HG03066 (cell line): Measurements from ENCODE around the gene PRDM10.
"Not testable (repeated sequence)": the region's sequence is repeated elsewhere in the genome, so short reads cannot be mapped to it uniquely, and the experiment has no call there.

Experiments
- ATAC-seq: cut with Tn5 transposase; IDR thresholded peaks from one replicate; pipeline ENCODE4 v1.9.1; 2021; ENCODE audit warnings: low read depth; ENCODE audit not compliant: unreplicated experiment

PRDM10 gene

GRCh38 chr11:129979046-129979605, 23.5 kb downstream of the PRDM10 start:
- ATAC-seq, result no peak

GRCh38 chr11:129978447-129978846, 24.2 kb downstream of the PRDM10 start:
- ATAC-seq, result no peak

- no peak for ATAC-seq
Measured at GRCh38 chr11:129976328-129976727, 26.3 kb downstream of the PRDM10 start.

- ATAC-seq, result no peak
Measured at GRCh38 chr11:129975543-129975942, 27.1 kb downstream of the PRDM10 start.

GRCh38 chr11:129974672-129975071, 28.0 kb downstream of the PRDM10 start:
- ATAC-seq, result no peak

- ATAC-seq, result no peak
Measured at GRCh38 chr11:129974237-129974636, 28.4 kb downstream of the PRDM10 start.

GRCh38 chr11:129973809-129974208, 28.8 kb downstream of the PRDM10 start:
- no peak for ATAC-seq

- ATAC-seq, result peak; percentile 90
Measured at GRCh38 chr11:129973068-129973467, 29.6 kb downstream of the PRDM10 start.

- no peak for ATAC-seq
Measured at GRCh38 chr11:129972611-129973010, 30.0 kb downstream of the PRDM10 start.

- ATAC-seq, result not testable (repeated sequence)
Measured at GRCh38 chr11:129971856-129972255, 30.8 kb downstream of the PRDM10 start.

GRCh38 chr11:129969920-129970319, 32.7 kb downstream of the PRDM10 start:
- ATAC-seq, result no peak

- ATAC-seq, result no peak
Measured at GRCh38 chr11:129968591-129969419, 33.8 kb downstream of the PRDM10 start.

GRCh38 chr11:129967996-129968395, 34.6 kb downstream of the PRDM10 start:
- no peak for ATAC-seq

- no peak for ATAC-seq
Measured at GRCh38 chr11:129965248-129965647, 37.4 kb downstream of the PRDM10 start.

GRCh38 chr11:129960216-129961214, 42.1 kb downstream of the PRDM10 start:
- ATAC-seq, result peak; percentile 94

GRCh38 chr11:129959687-129960086, 42.9 kb downstream of the PRDM10 start:
- no peak for ATAC-seq

GRCh38 chr11:129955282-129955681, 47.4 kb downstream of the PRDM10 start:
- ATAC-seq, result no peak

GRCh38 chr11:129954703-129955102, 47.9 kb downstream of the PRDM10 start:
- not testable (repeated sequence) for ATAC-seq

- no peak for ATAC-seq
Measured at GRCh38 chr11:129951866-129952262, 50.8 kb downstream of the PRDM10 start.

GRCh38 chr11:129951201-129951865, 51.3 kb downstream of the PRDM10 start:
- no peak for ATAC-seq
